HCT116 (cell line): Measurements from ENCODE around the gene BSN.

Experiments used
- EZH2phosphoT487 ChIP-seq: fragments of 200-600 bp; IDR thresholded peaks from 2 replicates; pipeline ENCODE4 v1.6.1; 2018; ENCODE audit warnings: antibody characterized with exemption, borderline replicate concordance
- FOSL1 ChIP-seq: IDR thresholded peaks from 2 replicates; pipeline ENCODE4 v1.6.1; 2012; ENCODE audit warnings: low read depth
- POLR2A ChIP-seq: IDR thresholded peaks from 2 replicates; pipeline ENCODE4 v1.7.0; 2011; ENCODE audit warnings: borderline replicate concordance; ENCODE audit not compliant: insufficient read depth, insufficient read length; ENCODE audit errors: extremely low read depth
- TF ChIP-seq, protein P1 (sequence below), 3 experiments: fragments of 200-600 bp in 1 of 3; sonication (generic) in 1 of 3; IDR thresholded peaks in 2 of 3; conservative IDR thresholded peaks in 1 of 3; 2 replicates each; pipeline ENCODE4 v1.5.1; 2012 to 2017; ENCODE audit warnings: low read depth in 2 of 3, low read length in 2 of 3, antibody characterized with exemption in 1 of 3, borderline replicate concordance in 1 of 3, control low read depth in 1 of 3, mild to moderate bottlenecking in 1 of 3, mixed read lengths in 1 of 3, mixed run types in 1 of 3, moderate library complexity in 1 of 3; ENCODE audit not compliant: insufficient read depth in 1 of 3
- TF ChIP-seq, protein P2 (sequence below): IDR thresholded peaks from 2 replicates; pipeline ENCODE4 v1.6.1; 2012

DNA sequence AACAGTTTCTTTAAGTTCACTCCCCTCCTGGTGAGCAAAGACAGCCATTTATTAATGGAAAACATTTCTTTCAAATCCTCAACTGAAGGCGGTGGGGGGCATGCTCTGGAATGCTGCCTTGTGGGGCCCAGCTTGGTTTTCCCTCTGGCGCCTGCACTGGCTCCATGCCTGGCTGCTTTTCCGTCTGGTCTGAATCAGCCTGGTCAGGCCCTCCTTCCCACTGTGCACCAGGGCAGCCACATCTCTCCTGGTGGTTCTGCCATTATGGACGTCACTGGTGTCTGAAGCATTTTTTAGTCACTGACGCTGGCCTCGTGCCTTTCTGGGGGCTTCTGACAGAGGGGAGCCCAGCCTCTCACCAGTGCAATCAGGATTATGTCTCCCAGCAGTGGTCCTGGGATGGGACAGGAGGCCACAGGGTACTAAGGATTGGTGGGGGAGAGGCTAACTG is 62.2 kb downstream of the BSN start:
- no peak for TF ChIP-seq FOSL1
- no peak for TF ChIP-seq POLR2A
- TF ChIP-seq, protein P1, sequence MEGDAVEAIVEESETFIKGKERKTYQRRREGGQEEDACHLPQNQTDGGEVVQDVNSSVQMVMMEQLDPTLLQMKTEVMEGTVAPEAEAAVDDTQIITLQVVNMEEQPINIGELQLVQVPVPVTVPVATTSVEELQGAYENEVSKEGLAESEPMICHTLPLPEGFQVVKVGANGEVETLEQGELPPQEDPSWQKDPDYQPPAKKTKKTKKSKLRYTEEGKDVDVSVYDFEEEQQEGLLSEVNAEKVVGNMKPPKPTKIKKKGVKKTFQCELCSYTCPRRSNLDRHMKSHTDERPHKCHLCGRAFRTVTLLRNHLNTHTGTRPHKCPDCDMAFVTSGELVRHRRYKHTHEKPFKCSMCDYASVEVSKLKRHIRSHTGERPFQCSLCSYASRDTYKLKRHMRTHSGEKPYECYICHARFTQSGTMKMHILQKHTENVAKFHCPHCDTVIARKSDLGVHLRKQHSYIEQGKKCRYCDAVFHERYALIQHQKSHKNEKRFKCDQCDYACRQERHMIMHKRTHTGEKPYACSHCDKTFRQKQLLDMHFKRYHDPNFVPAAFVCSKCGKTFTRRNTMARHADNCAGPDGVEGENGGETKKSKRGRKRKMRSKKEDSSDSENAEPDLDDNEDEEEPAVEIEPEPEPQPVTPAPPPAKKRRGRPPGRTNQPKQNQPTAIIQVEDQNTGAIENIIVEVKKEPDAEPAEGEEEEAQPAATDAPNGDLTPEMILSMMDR (IDR thresholded peaks at IDR 0.05 in 2 of 3, conservative IDR thresholded peaks at IDR 0.05 in 1 of 3; ENCODE audit: borderline replicate concordance in 1 of 3, insufficient read depth in 1 of 3, low read depth in 2 of 3, low read length in 2 of 3) = no peak
- no peak for TF ChIP-seq EZH2phosphoT487
- TF ChIP-seq, protein P2, sequence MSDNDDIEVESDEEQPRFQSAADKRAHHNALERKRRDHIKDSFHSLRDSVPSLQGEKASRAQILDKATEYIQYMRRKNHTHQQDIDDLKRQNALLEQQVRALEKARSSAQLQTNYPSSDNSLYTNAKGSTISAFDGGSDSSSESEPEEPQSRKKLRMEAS = no peak
